ENCODE measurements around the gene STK11IP. TPM values are rescaled to one million over a fixed set of nuclear protein-coding genes. Genes with fewer than 3 reads are reported as not detected.
A peak's percentile ranks its signal among the peaks of the same experiment; 100 is the strongest.

STK11IP gene
- total and polyA plus RNA-seq, 10 of the 15 experiments (the other 5 are each of a cell fraction or from before 2014, with no cell fraction given), result 0.42 to 24.0 (median 11.4) TPM

- no peak for TF ChIP-seq EZH2 (IDR thresholded peaks at IDR 0.05; ENCODE audit: borderline replicate concordance, control insufficient read depth, low read depth, low read length)
- TF ChIP-seq SMAD1 (IDR thresholded peaks at IDR 0.05; ENCODE audit: low read depth, partially characterized antibody), result peak; percentile 44
- TF ChIP-seq MEF2B (IDR thresholded peaks at IDR 0.05; ENCODE audit: partially characterized antibody, poor library complexity, severe bottlenecking), result peak; percentile 72
- TF ChIP-seq CUX1 (IDR thresholded peaks at IDR 0.05; ENCODE audit: insufficient replicate concordance, low read depth, low read length), result no peak
- no peak; the same call in 1 of the 2 replicates for TF ChIP-seq BACH1 (IDR thresholded peaks at IDR 0.05; ENCODE audit: borderline replicate concordance)
- peak; percentile 59 to 65; a peak in 3 of 4 replicates for TF ChIP-seq BHLHE40 (IDR thresholded peaks at IDR 0.05; ENCODE audit: borderline replicate concordance in 1 of 2, low read depth in 2 of 2, low read length in 1 of 2)
- TF ChIP-seq HCFC1 (IDR thresholded peaks at IDR 0.05; ENCODE audit: low read length), result peak; percentile 59
- TF ChIP-seq NBN (IDR thresholded peaks at IDR 0.05), result peak; percentile 90
- TF ChIP-seq IRF5 (IDR thresholded peaks at IDR 0.05; ENCODE audit: borderline replicate concordance), result no peak
- no peak for TF ChIP-seq RAD51 (IDR thresholded peaks at IDR 0.05)
- TF ChIP-seq NFYB (IDR thresholded peaks at IDR 0.05; ENCODE audit: insufficient read depth, low read depth, low read length), result peak; percentile 45; the same call in 1 of the 2 replicates
- TF ChIP-seq CHD1 (IDR thresholded peaks at IDR 0.05; ENCODE audit: low read depth, low read length), result no peak
- TF ChIP-seq FOS (IDR thresholded peaks at IDR 0.05; ENCODE audit: borderline replicate concordance, extremely low read depth, insufficient read length), result no peak
- TF ChIP-seq NKRF (conservative IDR thresholded peaks at IDR 0.05), result peak; percentile 96
- TF ChIP-seq IKZF2 (IDR thresholded peaks at IDR 0.05), result peak in 1 of 2 experiments; percentile 32; a peak in 2 of 4 replicates
- no peak for TF ChIP-seq PBX3 (IDR thresholded peaks at IDR 0.05; ENCODE audit: insufficient replicate concordance, low read depth, low read length)
- TF ChIP-seq MEF2A (IDR thresholded peaks at IDR 0.05; ENCODE audit: insufficient read depth, low read depth, low read length), result no peak
- TF ChIP-seq MYC (IDR thresholded peaks at IDR 0.05; ENCODE audit: insufficient read depth, insufficient read length, insufficient replicate concordance, low read length, severe bottlenecking), result no peak
These were observed at the start of gene STK11IP (continued) for GRCh38 chr2:219597552-219598307.
